Frontal cortex (tissue), 4 donors: ENCODE measurements around the gene ATAT1. TPM values are rescaled to one million over a fixed set of nuclear protein-coding genes. Genes with fewer than 3 reads are reported as not detected.
"Not testable (repeated sequence)": the region's sequence is repeated elsewhere in the genome, so short reads cannot be mapped to it uniquely, and the experiment has no call there.

ENCODE experiments used
- DNase-seq, 2 donors: peaks; one replicate each; pipeline ENCODE4 v3.0.0; 2012; ENCODE audit warnings: low spot score in 2 of 2
- FAIRE-seq: peaks from 2 replicates; lab custom pipeline; 2012; peaks lifted over from hg19 to GRCh38; lab: Jason Lieb, UNC
- total RNA-seq: library from RNA; depleted of rRNA; stranded (reverse); fragments of >200 nt; gene quantifications from one replicate; pipeline ENCODE4 v1.2.3, GENCODE V29; 2014
- donor health status: control.
- donor health status: control.
- donor health status: control.

ATAT1 gene
- total RNA-seq, 1 donor from 2014 or later, result 40.4 TPM

DNA sequence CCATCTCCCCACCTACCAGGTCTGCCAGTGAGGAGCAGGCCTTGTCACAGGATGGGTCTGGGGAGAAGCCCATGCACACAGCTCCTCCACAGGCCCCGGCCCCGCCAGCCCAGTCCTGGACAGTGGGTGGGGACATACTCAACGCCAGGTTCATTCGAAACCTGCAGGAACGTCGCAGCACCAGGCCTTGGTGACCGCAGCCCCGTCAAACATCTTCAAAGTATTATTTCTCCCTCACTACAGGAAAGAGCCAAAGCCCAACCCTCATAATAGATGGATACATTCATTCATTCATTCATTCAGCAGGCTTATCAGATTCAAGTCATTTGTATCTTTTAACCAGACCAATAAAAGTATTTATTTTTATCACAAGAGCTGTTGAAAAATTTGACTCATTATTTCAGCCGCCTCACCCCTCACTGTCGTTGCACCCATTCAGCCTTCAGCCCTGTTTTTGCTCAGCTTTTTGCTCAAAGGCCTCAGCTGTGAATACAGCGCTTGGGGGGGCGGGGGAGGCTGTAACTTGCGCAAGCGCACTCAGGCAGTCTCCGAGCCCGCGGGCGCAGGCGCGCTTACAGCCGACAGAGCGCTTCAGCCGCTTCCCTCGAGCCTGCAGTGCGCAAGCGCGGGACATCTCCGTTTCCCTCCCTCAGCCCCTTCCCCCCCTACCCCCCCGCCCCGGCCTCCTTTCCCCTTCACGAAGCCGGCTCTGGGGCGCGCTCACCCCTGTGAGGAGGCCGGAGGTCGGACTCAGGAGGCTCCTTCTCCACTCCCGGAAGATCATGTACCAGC lies 20.0 kb downstream of the ATAT1 start, which contains the start of gene C6orf136:
TSS of gene C6orf136 (plus strand) at position 684 of the 792 bp plus-strand sequence. CDS start at position 783, 99 bp downstream.
- FAIRE-seq (no peak), DNase-seq (peak; percentile 94)

DNA sequence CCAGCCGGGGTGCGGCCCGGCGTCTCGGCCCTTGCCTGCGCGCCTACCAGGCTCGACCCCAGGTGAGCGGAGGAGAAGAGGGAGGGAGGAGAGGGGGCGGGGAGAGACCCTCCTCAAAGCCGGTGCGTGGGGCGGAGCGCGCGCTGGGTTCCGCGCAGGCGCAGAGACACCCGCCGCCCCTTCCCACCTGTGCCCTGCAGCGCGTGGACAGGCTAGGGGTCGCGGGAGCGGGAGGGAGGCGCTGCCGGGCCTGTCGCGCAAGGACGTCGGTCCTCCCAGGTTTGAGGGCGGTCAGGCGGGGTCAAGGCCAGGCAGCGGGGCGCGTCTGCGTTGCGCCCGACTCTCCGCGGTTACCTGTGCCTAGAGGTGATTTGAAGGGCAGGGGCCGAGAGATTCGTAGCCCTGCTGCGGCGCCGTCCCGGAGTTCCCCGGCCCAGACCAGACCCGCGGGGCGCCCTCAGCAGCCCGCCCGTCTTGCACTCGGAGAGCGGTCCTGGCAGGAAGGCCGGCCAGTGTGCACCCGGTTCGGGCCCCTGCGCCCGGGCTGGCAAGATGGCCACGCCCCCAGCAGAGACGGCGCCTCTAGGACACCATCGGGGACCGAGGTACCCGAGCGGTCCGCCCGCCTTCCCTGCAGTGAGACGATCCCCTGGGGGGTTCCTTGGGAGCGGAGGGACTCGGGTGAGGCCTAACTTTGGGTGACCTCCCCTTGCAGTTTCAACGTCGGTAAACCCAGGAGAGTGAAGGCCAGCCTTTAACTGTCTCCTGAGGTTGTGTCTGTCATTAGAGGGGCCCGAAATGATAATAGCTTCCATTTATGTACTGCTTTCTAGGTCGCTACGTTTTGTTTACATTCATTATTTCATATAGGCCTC lies 20.8 kb downstream of the ATAT1 start:
- FAIRE-seq, result no peak
- peak; percentile 73 to 79 for DNase-seq

DNA sequence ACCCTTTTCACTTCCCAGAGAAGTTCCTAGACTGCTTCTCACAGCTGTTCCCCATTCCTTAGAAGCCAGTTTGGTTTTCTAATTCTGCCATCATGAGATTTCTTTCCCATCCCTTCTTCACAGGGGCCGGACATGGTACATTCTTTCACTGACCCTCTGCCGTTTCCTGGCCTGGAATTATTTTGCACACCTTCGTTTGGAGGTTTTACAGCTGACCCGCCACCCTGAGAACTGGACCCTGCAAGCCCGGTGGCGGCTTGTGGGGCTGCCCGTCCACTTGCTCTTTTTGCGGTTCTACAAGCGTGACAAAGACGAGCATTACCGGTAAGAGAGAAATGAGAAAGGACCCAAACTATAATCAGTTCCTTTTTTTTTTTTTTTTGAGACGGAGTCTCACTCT lies 24.5 kb downstream of the ATAT1 start:
- FAIRE-seq, result no peak

DNA sequence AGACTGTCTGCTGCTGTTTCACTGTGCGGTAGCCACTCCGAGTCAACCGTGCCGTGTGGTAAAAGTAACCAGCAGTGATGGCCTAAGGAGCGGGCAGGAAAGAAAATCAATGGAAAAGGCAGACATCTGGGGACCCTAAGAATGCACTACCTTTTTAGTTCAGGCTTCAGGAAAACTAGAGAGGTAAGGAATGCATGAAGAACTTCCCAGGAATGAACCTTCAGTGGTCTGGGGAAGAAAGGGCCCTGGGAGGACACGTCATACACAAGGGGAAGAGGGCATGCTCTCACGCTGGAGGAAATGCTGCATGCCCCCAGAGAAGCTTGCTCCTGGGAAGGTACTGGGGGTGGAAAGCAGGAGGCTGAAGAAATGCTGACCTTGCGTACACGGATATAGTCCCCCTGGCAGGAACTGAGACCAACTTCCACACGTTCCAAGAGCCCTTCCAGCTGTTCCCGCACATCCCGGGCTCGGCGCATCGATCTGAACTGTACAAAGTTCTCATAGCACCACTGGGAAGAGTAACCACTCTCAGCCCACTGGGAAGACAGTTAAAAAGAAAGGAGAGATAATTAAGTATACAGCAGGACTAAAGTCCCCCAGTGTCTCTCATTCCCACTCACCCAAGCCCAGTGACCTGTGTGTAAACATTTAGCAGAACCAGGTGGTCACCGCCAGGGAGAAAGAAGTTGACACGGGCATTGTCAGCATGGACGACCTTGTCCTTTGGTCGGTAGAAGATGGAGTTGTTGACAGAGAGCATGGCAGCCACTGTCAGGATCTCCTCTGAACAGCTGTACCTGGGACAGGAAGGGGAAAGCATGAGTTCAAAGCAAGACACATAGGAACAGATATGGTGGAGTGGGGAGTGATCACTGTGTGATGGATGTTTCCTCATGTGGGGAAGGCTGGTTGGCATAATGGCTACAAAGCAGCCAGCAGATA lies 28.4 kb downstream of the ATAT1 start:
- FAIRE-seq (no peak), DNase-seq (no peak)

More for the DNA sequence above, 24.5 kb downstream of the ATAT1 start:
- no peak for DNase-seq

DNA sequence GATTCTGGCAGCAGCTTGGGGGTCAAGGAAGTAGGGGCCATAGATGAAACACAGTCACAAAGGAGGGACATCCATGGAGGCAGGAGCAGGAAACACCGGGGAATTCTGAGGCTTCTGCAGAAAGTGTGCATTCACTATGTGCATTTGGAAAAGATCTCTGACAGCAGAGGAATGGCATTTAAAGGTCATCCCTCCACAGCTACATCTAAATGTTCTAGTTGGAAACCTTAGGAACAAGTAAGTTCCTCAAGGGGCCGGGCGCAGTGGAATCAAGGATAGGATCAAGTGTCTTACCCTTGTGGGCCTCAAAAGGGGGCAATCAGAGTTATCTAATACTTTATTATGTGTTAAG lies 29.0 kb downstream of the ATAT1 start:
- no peak for DNase-seq
- FAIRE-seq, result no peak

DNA sequence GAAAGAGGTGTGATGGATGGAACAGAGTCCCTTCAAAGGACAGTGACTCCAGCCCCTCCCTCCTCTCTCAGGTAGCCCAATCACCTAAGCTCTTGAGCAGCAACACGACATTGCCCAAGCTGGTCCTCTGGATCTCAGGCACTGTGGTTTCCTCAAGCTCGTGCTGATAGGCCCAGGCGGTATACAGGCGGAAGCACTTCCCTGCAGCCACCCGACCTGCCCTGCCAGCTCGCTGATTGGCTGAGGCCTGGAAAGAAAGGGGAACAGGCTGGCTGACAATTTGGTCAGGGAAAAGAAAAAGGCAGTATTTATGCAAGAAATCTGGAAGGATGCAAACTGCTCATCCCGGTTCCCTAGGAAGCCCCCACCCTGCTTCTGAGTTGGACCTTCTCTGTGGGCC lies 29.8 kb downstream of the ATAT1 start:
- DNase-seq, result no peak
- FAIRE-seq, result no peak

DNA sequence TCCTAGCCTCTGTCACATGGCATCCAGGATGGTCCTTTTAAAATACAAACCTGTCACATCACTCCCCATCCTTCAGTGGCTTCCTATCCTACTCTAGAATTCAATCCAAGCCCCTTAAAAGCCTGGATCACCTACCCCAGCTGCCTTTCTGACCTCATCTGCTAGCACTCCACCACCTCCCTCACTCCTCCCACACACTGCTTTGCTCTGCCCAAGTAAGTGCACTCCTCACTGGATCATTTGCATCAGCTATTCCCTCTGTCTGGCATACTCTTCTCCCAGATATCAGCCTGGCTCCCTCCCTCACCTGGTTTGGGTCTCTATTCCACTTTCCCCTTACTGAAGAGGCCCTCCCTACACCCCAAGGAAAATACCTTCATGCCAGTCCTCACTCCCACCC lies 30.8 kb downstream of the ATAT1 start:
- no peak for DNase-seq
- FAIRE-seq, result no peak

DNA sequence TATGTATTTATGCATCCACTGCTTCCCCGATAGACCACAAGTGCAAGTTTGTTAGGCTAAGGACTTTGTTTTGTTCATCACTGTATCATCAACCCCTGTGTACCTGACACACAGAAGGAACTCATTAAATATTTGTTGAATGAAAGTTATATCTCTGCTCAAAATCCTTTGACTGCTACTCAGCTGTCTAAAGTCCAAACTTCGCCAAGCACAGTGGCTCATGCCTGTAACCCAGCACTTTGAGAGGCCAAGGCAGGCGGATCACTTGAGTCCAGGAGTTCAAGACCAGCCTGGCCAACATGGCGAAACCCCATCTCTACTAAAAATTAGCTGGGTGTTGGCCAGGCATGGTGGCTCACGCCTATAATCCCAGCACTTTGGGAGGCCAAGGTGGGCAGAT lies 31.2 kb downstream of the ATAT1 start:
- not testable (repeated sequence) for FAIRE-seq, DNase-seq

DNA sequence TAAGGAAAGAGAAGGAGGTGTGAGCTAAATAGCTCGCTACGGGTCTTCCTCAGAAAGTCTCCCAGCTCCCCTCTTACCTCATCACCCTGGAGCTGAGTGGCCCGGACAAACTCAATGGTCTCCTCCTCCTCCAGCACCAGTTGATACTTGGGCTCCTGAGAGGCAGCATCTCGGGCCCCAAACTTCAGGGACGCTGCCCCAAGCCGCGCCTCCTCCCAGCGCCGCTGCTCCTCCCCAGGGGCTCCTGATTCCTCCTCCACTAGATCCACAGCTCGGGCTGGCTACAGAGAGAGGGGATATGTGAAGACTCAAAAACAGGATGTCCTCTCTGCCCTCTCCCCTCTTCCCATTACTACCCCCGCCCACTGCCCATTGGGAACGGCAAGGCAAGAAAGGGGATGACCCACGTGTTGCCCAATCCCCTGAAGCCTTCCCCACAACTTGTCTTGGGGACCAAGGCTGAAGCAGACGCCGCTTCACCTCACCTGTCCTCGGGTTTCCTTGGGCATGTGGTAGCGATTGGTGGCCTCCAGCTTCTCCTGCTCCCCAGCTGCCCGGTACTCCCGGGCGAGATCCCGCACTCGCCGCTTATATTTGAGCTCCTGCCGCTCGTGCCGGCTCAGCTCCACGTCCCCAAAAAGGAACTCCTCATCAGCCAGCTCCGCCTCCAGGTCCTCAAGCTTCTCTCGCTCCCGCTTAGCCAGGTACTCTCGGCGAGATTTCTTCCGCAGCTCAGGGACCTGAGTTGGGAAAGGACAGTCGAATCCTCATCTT lies 38.5 kb downstream of the ATAT1 start:
- DNase-seq, result no peak
- no peak for FAIRE-seq

DNA sequence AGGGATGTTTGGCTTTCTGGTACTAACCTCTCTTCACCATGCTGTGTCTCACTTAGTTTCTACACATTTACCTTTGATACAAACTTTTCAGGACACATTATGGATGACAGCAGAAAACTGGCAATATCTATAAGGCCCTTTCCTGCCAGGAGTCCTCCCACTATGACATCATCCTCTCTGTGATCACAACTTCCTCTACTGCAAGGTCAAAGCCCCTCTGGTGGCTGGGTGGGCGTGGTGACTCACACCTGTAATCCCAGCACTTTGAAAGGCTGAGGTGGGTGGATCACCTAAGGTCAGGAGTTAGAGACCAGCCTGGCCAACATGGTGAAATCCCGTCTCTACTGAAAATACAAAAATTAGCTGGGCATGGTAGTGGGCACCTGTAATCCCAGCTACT lies 39.6 kb downstream of the ATAT1 start:
- not testable (repeated sequence) for FAIRE-seq, DNase-seq

DNA sequence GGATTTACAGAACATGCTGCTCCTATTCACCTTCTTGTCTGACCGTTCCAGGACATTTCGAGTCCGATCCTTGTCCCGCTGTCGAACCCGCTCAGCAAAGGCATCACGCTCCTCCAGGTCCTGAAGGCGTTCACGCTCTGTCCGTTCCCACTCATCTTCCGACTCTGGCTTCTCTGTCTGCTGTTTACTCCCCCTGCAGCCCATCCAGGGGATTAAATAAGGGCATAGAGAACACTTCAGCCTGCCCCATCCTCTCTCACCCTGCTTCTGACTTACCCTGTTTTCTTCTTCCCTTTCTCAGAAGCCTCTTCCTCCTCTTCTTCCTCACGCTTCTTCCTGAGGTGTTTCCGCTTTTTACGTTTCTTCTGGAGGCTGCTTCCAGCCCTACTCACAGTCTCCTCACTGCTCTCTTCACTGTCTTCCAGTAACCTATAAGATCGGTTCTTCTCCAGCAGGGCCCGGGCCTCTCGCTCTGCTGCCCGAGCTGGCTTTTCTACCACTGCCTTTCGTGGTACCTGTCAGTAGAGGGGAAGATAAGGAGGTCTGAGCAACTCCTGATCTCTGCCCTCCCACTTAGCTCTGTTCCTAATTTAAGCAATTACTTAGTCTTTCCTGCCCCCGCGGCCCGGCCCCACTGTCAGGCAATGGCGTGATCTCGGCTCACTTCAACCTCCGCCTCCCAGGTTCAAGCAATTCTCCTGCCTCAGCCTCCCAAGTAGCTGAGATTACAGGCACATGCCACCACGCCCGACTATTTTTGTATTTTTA lies 44.3 kb downstream of the ATAT1 start:
- FAIRE-seq, result no peak
- DNase-seq, result no peak

DNA sequence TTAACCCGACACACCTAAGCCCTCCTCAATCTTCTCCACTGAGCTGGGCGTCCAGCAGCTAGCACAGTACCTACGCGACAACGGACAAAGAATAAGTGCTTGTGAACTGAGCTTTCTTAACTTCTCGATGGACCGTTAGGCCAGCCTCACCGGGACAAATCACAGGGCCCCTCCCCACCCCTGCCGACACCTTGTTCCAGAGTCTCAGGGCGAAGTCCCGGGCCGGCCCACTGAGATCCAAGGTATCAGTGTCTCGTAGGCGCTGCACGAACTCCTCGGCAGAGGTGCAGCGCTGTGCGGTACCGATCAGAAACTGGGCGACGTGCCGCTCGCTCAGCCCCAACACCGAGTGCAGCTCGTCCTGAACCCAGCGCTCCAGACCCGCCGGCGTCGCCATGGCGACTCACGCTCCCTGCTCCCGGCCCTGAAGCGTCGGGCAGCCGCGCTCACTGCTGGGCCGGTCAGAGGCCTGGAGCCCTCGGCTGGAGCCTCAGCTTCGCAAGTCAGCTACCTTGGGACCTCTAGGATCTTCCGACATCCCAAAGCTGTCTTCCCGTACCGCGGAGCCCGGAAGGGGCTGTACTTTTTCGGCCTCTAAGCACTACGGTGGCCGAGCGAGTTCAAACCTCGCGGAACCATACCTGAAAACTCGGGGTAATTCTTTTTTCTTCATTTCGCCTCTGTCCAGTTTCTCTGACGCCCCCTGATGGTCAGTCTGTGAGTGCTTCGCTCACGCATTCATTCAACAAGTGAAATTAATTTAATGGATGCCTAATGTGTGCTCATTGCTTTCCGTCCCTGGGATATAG lies 46.0 kb downstream of the ATAT1 start, which contains the start of gene DHX16:
TSS of gene DHX16 (minus strand) at position 562 of the 809 bp plus-strand sequence. CDS start at position 397, 165 bp downstream.
- DNase-seq, result peak; percentile 83 to 87

DNA sequence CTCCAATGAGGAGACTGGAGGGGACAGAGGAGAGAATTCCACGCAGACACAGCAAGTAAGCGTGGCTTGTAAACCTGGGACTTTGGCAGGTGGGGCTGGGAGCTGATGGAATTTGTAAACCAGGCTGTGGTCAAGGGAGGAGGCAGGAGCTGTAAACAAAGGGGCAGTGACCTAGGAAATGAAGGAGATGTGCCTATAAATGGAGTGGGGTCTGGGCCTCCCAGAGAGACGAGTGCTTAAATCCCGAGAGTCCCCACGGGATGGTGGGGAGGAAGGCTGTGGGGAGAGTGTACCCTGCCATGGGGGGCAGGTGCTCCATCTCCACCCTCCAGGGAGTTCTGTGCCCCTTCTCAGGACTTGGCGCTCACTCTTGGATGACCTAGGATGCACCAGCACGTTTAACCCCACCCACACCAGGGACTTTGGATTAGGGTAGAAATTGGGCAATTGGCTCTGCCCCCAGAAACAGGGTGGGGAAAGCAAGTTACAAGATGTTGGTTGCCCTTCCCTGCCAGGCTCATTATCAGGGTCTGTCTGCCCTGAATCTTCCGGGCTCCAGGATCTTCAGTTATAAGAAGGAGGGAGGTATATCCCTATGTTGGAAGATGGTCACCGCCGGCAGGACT lies 50.1 kb downstream of the ATAT1 start:
- no peak for DNase-seq
- FAIRE-seq, result no peak

More for the DNA sequence above, 46.0 kb downstream of the ATAT1 start, which contains the start of gene DHX16:
- no peak for FAIRE-seq

DNA sequence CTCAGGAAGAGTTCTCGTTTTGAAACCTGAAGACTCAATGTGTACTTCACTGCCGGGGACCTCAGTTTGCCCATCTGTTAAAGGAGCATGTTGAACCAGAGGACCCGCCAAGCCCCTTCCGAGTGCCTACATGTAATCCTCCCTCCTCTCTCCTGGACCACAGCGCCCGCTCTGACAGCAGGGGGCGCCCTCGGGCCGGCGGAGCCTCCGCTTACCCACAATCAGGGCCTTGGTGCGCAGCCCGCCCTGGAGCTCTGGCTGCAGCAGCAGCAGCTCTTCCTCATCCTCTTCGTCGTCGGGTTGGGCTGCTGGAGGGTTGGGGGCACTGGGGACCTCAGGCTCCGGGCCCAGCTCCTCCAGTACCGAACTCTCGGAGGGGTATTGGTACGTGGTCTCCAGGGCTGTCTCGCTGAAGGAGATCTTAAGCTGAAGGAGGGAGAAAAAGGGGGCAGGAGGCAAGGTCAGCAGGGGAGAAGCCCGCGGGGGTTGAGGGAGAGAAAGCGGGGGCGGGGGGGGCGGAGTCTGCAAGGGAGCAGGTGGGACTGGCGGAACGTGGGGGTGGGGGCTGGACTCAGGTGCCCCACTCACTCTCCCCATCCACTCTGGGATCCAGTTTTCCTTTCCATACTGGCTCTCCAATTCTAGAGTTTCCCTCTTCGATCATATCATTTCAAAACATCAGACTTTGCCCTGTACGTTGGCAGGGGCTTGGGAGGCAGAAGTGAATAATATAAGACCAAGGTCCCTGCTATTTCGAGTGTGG lies 52.5 kb downstream of the ATAT1 start:
- DNase-seq (peak; percentile 76 to 80), FAIRE-seq (no peak)

DNA sequence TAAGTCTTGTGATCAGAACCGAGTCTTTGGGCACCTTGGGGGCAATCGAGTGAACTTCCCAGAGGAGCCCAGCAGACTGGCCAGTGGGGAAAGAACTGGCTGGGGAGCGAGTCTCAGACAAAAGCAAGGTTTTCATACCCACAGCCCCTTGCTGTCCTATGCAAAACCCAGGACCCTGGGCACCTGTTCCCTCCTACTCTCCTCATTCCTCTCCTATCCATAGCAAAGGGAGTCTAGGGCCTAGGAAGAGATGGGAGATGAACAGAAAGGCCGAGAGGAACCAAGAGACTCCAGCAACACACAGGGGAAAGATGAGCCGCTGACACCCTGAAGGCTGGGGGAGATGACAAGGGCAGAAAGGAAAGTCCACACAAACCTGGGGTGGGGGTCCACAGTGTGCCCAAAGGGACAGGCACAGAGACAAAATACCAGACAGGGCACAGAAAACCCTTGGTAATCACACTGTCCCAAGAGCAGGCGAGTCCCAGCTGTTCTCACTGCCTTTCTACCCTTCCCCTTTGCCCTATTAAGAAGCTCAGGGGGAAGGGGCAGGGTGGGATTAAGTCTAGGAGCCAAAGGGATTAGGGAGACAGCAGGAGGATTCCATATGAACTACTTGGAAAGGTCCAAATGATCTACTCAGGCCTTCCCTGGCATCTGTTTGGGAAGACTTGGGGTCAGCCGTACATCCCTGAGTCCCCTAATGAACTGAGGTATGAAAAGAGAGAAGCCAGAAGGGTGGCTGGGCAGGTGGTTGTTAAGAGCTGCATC lies 53.3 kb downstream of the ATAT1 start:
- FAIRE-seq, result no peak

More for the DNA sequence above, 53.3 kb downstream of the ATAT1 start:
- DNase-seq, result no peak
